ENCODE results near the gene ST8SIA2. TPM values are rescaled to one million over a fixed set of nuclear protein-coding genes. Genes with fewer than 3 reads are reported as not detected.

ST8SIA2 gene
- total and polyA plus RNA-seq, 11 donors, result 0.50 to 14.3 (median 3.1) TPM

DNA sequence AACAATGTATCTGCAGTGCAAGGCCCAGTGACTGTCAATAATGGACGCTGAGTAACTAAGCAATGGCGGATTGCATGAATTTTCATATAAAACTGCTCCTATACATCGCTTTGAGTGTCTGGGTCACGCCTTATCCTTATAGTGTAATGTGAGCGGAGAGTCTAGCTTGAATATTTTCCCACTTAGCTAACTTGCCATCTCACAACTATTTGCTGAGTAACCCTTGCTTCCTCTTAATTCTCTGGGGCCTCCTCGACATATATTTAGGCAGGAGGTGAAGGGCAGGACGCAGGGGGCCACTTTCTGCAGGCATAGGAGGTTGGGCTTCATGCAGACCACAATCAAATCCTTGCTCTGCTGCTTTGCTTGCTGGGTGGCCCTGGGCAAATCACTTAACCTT lies 24.0 kb downstream of the ST8SIA2 start:
- Histone ChIP-seq H3K9me3 (no peaks in the 10 kb centered on the region), H3K27ac (no peak overlapping the region), H3K4me1 (peaks cover 0 to 17% (median 3%) of the 10 kb centered on the region in 12 donors), H3K4me3 (no peak overlapping the region), H3K36me3 (no peaks in the 10 kb centered on the region), H3K27me3 (no peaks in the 10 kb centered on the region)
- intact Hi-C loops (cut with DNase I), result loop anchor here in 1 of 10 donors (10.0 kb wide), 1 partner anchor 323 kb away; no protein-coding TSS in a partner anchor
- WGBS, 4 donors, result 54 to 84% (median 67%) methylated on average over 7 of the region's 7 CpGs
- no peak for TF ChIP-seq POLR2A (IDR thresholded peaks at IDR 0.05)
- TF ChIP-seq, protein P1, sequence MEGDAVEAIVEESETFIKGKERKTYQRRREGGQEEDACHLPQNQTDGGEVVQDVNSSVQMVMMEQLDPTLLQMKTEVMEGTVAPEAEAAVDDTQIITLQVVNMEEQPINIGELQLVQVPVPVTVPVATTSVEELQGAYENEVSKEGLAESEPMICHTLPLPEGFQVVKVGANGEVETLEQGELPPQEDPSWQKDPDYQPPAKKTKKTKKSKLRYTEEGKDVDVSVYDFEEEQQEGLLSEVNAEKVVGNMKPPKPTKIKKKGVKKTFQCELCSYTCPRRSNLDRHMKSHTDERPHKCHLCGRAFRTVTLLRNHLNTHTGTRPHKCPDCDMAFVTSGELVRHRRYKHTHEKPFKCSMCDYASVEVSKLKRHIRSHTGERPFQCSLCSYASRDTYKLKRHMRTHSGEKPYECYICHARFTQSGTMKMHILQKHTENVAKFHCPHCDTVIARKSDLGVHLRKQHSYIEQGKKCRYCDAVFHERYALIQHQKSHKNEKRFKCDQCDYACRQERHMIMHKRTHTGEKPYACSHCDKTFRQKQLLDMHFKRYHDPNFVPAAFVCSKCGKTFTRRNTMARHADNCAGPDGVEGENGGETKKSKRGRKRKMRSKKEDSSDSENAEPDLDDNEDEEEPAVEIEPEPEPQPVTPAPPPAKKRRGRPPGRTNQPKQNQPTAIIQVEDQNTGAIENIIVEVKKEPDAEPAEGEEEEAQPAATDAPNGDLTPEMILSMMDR (IDR thresholded peaks at IDR 0.05), result no peak
- DNase-seq (no peak), ATAC-seq (no peak)

DNA sequence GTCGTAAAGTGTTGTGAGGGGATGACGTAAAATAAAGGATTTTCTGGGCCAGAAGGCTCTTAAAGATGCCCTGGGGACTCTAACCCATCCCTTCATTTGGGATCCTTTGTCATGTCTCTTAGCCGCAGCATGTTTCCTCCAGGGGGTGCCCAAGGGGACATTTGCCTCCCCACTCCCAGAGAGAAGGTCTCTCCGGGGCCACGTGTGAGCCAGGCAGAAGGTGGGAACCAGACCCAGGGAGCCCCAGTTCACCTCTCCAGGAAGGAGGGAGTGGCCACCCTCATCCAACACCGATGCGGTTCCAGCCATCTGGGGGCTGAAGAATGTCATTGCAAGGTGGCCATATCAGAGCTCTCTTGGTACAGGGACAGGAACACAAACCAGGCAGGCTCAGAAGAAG lies 25.2 kb downstream of the ST8SIA2 start:
- Histone ChIP-seq H3K27me3 (peaks cover 0 to 2% (median 0%) of the 10 kb centered on the region in 9 donors), H3K27ac (no peak overlapping the region), H3K9me3 (no peaks in the 10 kb centered on the region), H3K4me3 (no peak overlapping the region), H3K4me1 (peaks cover 0 to 17% (median 3%) of the 10 kb centered on the region in 12 donors), H3K36me3 (no peaks in the 10 kb centered on the region)
- WGBS, 4 donors, result 60 to 84% (median 74%) methylated on average over 7 of the region's 7 CpGs
- no peak for TF ChIP-seq POLR2A (IDR thresholded peaks at IDR 0.05)
- TF ChIP-seq, protein P1 (IDR thresholded peaks at IDR 0.05), result no peak
- ATAC-seq, result no peak
- intact Hi-C loops (cut with DNase I), result loop anchor here in 1 of 10 donors (10.0 kb wide), 1 partner anchor 324 kb away; no protein-coding TSS in a partner anchor
- no peak for DNase-seq

DNA sequence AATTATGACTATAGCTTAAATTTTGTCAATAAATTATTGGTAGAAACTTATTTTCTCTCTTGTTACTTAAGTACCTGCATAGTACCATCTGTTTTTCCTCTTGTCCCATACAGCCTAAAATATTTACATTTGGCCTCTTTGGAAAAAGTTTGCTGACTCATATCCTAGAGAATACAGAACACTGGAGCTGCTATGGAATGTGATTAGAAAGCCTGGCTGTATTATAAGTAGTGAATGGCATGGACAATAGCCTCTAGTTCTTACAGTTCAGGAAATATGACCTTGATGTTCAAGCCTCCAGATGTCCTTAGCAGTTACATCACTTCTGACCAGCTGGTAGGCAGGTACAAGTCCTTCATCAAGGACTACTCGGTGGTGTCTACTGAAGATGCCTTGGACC lies 28.3 kb downstream of the ST8SIA2 start:
- Histone ChIP-seq H3K27ac (no peak overlapping the region), H3K27me3 (peaks cover 0 to 2% (median 0%) of the 10 kb centered on the region in 9 donors), H3K36me3 (no peaks in the 10 kb centered on the region), H3K4me1 (no peaks in the 10 kb centered on the region), H3K4me3 (no peak overlapping the region), H3K9me3 (no peaks in the 10 kb centered on the region)
- ATAC-seq (no peak), DNase-seq (no peak)
- no peak for TF ChIP-seq POLR2A (IDR thresholded peaks at IDR 0.05)
- TF ChIP-seq, protein P1 (IDR thresholded peaks at IDR 0.05), result no peak
- intact Hi-C loops (cut with DNase I), result no loop called here
- WGBS, 4 donors, result 0 to 87% (median 54%) methylated on average over 1 of the region's 1 CpG

DNA sequence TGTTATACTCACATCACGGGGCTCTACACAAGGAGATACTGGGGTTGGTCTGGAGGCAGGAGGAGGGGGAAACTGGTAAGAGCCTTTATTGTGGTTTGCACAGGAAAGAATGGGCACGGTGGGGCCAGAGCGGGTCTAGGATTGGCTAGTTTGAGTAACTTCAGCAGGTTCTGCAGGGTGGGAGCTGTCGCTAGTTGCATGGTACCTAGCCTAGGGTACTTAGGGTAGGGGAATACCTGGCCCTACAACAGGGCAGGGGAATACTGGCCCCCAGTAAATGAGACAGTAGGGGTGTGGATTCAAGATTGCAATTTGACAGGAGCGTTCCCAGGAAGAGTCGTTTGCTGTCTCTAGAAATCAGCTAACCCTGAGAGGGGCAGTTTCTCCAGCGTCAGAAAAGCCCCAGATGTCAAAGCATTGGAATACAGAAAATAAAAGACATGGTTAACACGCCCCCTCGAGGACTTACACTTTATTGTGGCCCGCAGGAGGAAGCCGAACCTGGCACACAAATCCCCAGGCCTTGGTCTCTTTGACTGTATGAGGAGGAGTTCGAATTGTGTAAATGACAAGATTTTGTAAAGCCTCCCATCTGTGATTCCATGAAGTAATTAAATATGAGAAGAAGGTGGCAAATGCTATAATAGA lies 32.0 kb downstream of the ST8SIA2 start:
- Histone ChIP-seq H3K27me3 (peaks cover 0 to 2% (median 0%) of the 10 kb centered on the region in 9 donors), H3K4me1 (no peaks in the 10 kb centered on the region), H3K27ac (no peak overlapping the region), H3K36me3 (no peaks in the 10 kb centered on the region), H3K4me3 (no peak overlapping the region), H3K9me3 (no peaks in the 10 kb centered on the region)
- DNase-seq, result no peak
- no peak for ATAC-seq
- TF ChIP-seq POLR2A (IDR thresholded peaks at IDR 0.05), result no peak
- TF ChIP-seq, protein P1 (IDR thresholded peaks at IDR 0.05), result peak in 2 of 12 donors; percentile 17 to 19
- intact Hi-C loops (cut with DNase I), result no loop called here
- WGBS, 4 donors, result 62 to 73% (median 66%) methylated on average over 12 of the region's 12 CpGs
